Prostate gland (tissue), 2 donors: ENCODE data around the gene DUOX2.

ENCODE experiments used
- CTCF ChIP-seq, 4 experiments: fragments of 200-600 bp in 2 of 4; fragments of 450-650 bp in 2 of 4; sonication (generic) in 2 of 4; IDR thresholded peaks; 1 replicate in 3 of 4; 2 replicates in 1 of 4; pipeline ENCODE4 v1.5.1; 2016 to 2019; ENCODE audit warnings: antibody characterized with exemption in 4 of 4, mild to moderate bottlenecking in 2 of 4, moderate library complexity in 2 of 4
- POLR2AphosphoS5 ChIP-seq: sonication (generic); formaldehyde crosslinking; IDR thresholded peaks from one replicate; pipeline ENCODE4 v1.6.1; 2017; ENCODE audit warnings: antibody characterized with exemption

GRCh38 chr15:45113380-45113990, 487 bp downstream of the DUOX2 start:
- TF ChIP-seq CTCF (IDR thresholded peaks at IDR 0.05) (no peak), POLR2AphosphoS5 (no peak)
